HFFc6 (cell line): ENCODE measurements around the gene PIAS2. TPM values are rescaled to one million over a fixed set of nuclear protein-coding genes. Genes with fewer than 3 reads are reported as not detected.

Experiments used
- DNase-seq: peaks from one replicate; pipeline ENCODE4 v3.0.0-alpha.2; 2018
- H3K27ac Mint-ChIP-seq: 2 replicates; pipeline ENCODE4 v1.8.0; 2020; ENCODE audit warnings: mild to moderate bottlenecking, mixed read lengths
- H3K27me3 Mint-ChIP-seq: 2 replicates; pipeline ENCODE4 v1.8.0; 2021; ENCODE audit warnings: mild to moderate bottlenecking, moderate library complexity, mixed read lengths; ENCODE audit not compliant: insufficient read depth
- H3K36me3 Mint-ChIP-seq: 2 replicates; pipeline ENCODE4 v1.8.0; 2021; ENCODE audit warnings: low read depth, mixed read lengths
- H3K4me1 Mint-ChIP-seq: 2 replicates; pipeline ENCODE4 v1.8.0; 2020; ENCODE audit warnings: low read depth, mixed read lengths
- H3K4me3 Mint-ChIP-seq: 2 replicates; pipeline ENCODE4 v1.8.0; 2020; ENCODE audit warnings: mild to moderate bottlenecking, moderate library complexity, mixed read lengths
- H3K9me3 Mint-ChIP-seq: 2 replicates; pipeline ENCODE4 v1.8.0; 2020; ENCODE audit warnings: mild to moderate bottlenecking, mixed read lengths
- total RNA-seq, 6 experiments: library from RNA; stranded (reverse); fragmentation: NEBNext Ultra II Directional; extraction: Animal tissue kit (Norgen Biotek cat#: 25700); gene quantifications; 2 replicates in 1 of 6; 3 replicates in 5 of 6; pipeline ENCODE4 v1.2.3, GENCODE V29; 2021
- TF ChIP-seq, protein P1 (sequence below): fragments of 200-600 bp; sonication (generic); IDR thresholded peaks from 2 replicates; pipeline ENCODE4 v1.5.0; 2021; ENCODE audit warnings: antibody characterized with exemption, mild to moderate bottlenecking

Gene PIAS2
- total RNA-seq, 6 experiments from 2014 or later = 23.2 to 26.2 (median 23.9) TPM

DNA sequence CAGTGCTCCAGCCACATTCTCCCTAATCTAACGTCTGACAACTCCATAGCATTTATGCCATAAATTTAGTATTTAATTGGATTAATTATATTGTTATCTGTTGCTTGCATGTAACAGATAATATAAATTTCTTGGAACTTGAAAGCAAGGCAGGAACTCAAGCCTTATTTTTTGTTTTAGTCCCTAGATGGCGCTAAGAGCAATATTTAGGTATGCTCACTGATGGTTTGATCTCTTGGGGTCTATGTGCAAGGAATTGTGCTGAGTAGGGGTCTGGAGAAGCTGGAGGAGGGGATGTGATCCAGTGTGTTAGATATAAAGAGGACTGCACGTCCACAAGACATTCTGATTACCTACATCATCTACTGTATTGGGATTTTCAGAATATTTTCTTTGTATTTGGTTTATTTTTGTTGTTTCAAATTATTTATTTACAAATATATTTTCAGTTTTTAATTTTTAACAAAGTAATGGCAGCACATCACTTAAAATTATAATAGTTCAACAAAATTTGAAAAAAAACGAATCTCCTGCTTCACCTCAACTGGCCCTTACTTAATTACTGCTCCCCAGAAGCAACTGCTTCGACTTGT is 32.9 kb upstream of the PIAS2 start:
- Mint-ChIP-seq H3K9me3 (no peaks in the 10 kb centered on the region), H3K27me3 (peaks cover 6% of the 10 kb centered on the region), H3K27ac (no peak overlapping the region), H3K4me1 (peaks cover 6% of the 10 kb centered on the region; the same call in 1 of the 2 replicates), H3K4me3 (no peak overlapping the region), H3K36me3 (no peaks in the 10 kb centered on the region)
- TF ChIP-seq, protein P1, sequence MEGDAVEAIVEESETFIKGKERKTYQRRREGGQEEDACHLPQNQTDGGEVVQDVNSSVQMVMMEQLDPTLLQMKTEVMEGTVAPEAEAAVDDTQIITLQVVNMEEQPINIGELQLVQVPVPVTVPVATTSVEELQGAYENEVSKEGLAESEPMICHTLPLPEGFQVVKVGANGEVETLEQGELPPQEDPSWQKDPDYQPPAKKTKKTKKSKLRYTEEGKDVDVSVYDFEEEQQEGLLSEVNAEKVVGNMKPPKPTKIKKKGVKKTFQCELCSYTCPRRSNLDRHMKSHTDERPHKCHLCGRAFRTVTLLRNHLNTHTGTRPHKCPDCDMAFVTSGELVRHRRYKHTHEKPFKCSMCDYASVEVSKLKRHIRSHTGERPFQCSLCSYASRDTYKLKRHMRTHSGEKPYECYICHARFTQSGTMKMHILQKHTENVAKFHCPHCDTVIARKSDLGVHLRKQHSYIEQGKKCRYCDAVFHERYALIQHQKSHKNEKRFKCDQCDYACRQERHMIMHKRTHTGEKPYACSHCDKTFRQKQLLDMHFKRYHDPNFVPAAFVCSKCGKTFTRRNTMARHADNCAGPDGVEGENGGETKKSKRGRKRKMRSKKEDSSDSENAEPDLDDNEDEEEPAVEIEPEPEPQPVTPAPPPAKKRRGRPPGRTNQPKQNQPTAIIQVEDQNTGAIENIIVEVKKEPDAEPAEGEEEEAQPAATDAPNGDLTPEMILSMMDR = peak; percentile 73
- DNase-seq = no peak

DNA sequence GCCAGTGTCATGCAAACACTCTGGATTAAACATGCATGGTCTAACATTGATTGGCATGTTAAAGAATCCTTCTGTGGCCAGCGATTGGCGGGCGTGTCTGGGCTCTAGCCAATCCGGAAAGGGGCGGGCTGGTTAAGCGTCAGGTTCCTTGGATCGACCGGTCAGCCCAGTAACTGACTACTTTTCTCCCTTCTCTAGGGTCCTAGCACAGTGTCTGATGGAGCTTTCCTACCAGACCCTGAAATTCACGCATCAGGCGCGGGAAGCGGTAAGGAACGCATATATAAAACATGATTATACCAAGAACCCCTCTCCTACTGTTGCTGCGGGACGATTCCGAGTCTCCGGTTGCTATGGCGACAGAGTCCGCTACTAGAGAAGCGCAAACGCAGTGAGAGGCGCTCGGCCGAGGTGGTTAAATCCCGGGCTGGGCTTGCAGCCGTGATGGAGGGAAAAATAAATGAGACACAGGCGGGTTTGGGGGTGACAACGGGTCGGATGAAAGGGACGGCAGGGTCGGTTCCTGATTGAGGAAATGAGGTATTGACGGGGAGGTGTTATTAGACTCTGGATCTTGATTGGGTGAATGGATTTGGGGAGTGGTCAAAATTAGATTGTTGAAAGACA is 29.5 kb upstream of the PIAS2 start:
- no peak overlapping the region for H3K4me3 Mint-ChIP-seq
- H3K27ac Mint-ChIP-seq = no peak overlapping the region
- peaks cover 8% of the 10 kb centered on the region for H3K27me3 Mint-ChIP-seq
- no peaks in the 10 kb centered on the region for H3K4me1 Mint-ChIP-seq
- no peaks in the 10 kb centered on the region for H3K9me3 Mint-ChIP-seq
- H3K36me3 Mint-ChIP-seq = no peaks in the 10 kb centered on the region
- peak; percentile 83 for DNase-seq
- TF ChIP-seq, protein P1 = no peak

DNA sequence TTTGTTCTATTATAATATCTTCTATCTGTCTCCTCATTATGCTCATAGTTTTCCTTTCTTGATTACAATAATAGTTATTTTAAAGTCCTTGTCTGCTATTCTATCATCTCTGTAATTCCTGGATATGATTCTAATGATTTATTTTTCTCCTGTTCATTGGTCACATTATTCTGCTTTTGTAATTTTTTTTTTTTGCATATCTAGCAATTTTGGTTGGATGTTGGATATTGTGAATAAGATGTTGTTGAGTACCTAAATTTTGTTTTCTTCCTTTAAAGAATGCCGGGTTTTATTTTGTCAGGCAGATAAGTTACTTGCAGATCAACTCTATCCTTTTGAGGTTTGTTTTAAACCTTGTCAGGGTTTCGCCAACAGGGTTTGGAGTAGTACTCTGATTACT is 25.3 kb upstream of the PIAS2 start:
- Mint-ChIP-seq H3K27me3 (peaks cover 2% of the 10 kb centered on the region), H3K4me1 (peaks cover 19% of the 10 kb centered on the region), H3K9me3 (no peaks in the 10 kb centered on the region), H3K27ac (no peak overlapping the region), H3K4me3 (no peak overlapping the region), H3K36me3 (no peaks in the 10 kb centered on the region)
- DNase-seq = no peak
- TF ChIP-seq, protein P1 = no peak

DNA sequence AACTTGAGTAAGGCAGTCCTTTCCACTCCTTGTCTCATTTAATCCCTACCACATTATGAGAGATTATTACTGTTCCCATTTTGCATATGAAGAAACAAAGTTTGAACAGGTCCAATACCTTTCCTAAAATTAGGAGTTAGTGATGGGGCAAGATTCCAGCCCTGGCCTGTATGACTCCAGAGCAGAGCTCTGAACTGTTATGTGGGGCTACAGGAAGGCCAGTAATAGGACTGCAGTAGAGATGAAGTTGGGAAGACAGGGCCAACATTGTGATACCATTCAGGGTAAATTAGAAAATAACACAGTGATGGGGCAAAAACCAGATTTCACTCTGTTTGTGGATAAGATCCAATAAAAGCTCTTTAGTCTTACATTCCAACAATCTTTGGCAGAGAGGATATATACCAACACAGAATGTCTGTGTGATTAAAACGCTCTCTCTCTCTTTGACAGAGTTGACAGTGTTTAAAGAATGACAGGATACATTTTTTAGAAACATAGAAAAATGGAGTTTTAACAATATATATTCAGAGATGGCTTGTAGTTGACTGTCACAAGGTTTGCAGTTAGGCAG is 22.8 kb upstream of the PIAS2 start:
- Mint-ChIP-seq H3K27ac (peak overlapping the region; percentile 52), H3K9me3 (no peaks in the 10 kb centered on the region), H3K4me3 (no peak overlapping the region), H3K4me1 (peaks cover 19% of the 10 kb centered on the region), H3K27me3 (peaks cover 3% of the 10 kb centered on the region), H3K36me3 (no peaks in the 10 kb centered on the region)
- TF ChIP-seq, protein P1 = no peak
- DNase-seq = no peak

DNA sequence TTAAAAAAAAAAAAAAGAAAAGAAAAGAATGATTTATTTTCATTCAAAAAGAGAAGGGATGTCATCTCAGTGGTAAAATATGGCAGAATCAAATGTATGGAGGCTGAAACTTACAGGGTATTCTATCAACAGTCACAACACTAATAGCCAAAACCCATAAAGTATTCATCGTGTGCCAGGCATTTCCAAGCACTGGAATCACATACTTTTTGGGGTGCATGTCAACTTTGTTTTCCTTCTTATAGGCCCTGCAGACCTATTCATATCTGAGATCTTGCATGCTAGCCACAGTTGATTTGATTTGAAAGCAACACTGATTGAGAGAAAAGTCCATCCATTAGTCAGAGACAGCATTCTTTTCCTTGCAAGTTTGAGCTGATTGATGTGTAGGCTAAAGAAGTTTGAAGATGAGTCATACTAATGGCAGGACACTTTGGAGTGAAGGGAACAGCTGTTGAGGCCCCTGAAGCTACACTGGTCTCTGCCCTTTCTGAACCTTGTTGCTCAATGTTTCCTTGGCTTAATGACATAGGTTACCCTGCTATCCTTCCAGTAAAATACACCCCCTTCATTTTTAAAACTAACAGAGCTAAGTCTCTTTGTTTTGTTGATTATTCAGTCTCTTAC is 22.1 kb upstream of the PIAS2 start:
- TF ChIP-seq, protein P1 = no peak
- H3K27me3 Mint-ChIP-seq = peaks cover 3% of the 10 kb centered on the region
- peaks cover 19% of the 10 kb centered on the region for H3K4me1 Mint-ChIP-seq
- peak overlapping the region; percentile 52 for H3K27ac Mint-ChIP-seq
- peak; percentile 51 for DNase-seq
- no peaks in the 10 kb centered on the region for H3K36me3 Mint-ChIP-seq
- H3K9me3 Mint-ChIP-seq = no peaks in the 10 kb centered on the region
- no peak overlapping the region for H3K4me3 Mint-ChIP-seq
